HepG2 (cell line): Measurements from ENCODE around the gene SKIDA1. TPM values are rescaled to one million over a fixed set of nuclear protein-coding genes. Genes with fewer than 3 reads are reported as not detected.
A peak's percentile ranks its signal among the peaks of the same experiment; 100 is the strongest.

ENCODE experiments used
- FOXO1 ChIP-seq: sonication (generic); formaldehyde crosslinking; IDR thresholded peaks from 2 replicates; pipeline ENCODE4 v1.4.0; 2020; ENCODE audit warnings: missing genetic modification reagents
- GLI4 ChIP-seq: sonication (generic); formaldehyde crosslinking; IDR thresholded peaks from 2 replicates; pipeline ENCODE4 v1.5.1; 2020; ENCODE audit warnings: missing genetic modification reagents, mild to moderate bottlenecking, moderate library complexity, borderline replicate concordance
- HNF4G ChIP-seq, 2 experiments: sonication (generic) in 1 of 2; formaldehyde crosslinking in 1 of 2; IDR thresholded peaks; 2 replicates each; pipeline versions ENCODE4 v1.4.0 to v1.6.1; 2011 to 2020; ENCODE audit warnings: borderline replicate concordance in 2 of 2, low read depth in 2 of 2, mild to moderate bottlenecking in 2 of 2, low read length in 1 of 2, missing genetic modification reagents in 1 of 2, moderate library complexity in 1 of 2
- HOXA9 ChIP-seq: sonication (generic); formaldehyde crosslinking; IDR thresholded peaks from 2 replicates; pipeline ENCODE4 v1.8.1; 2022; ENCODE audit warnings: missing genetic modification reagents, mild to moderate bottlenecking, moderate library complexity, borderline replicate concordance
- MYC ChIP-seq: sonication (generic); formaldehyde crosslinking; IDR thresholded peaks from 2 replicates; pipeline ENCODE4 v1.9.0; 2021; ENCODE audit warnings: missing genetic modification reagents, borderline replicate concordance
- RBM22 ChIP-seq: fragments of 200-400 bp; formaldehyde crosslinking; optimal IDR thresholded peaks from 2 replicates; pipeline ENCODE3; 2017; ENCODE audit warnings: mild to moderate bottlenecking, low read length, moderate library complexity
- SMAD9 ChIP-seq: sonication (generic); formaldehyde crosslinking; IDR thresholded peaks from 2 replicates; pipeline ENCODE4 v1.5.1; 2020; ENCODE audit warnings: mild to moderate bottlenecking, missing genetic modification reagents
- TBL1XR1 ChIP-seq: fragments of 150-350 bp; IDR thresholded peaks from 2 replicates; pipeline ENCODE4 v1.6.1; 2014; ENCODE audit warnings: borderline replicate concordance, low read length; ENCODE audit not compliant: partially characterized antibody
- ZNF629 ChIP-seq: sonication (generic); formaldehyde crosslinking; conservative IDR thresholded peaks from 2 replicates; pipeline ENCODE4 v1.5.0; 2020; ENCODE audit warnings: missing genetic modification reagents
- polyA plus RNA-seq, 8 experiments: library from polyadenylated mRNA; depleted of rRNA in 3 of 8; stranded (reverse) in 7 of 8; unstranded in 1 of 8; fragments of >200 nt; fragmentation: Illumina TruSeq in 4 of 8; extraction: Trizol in 4 of 8; gene quantifications; 2 replicates each; pipeline versions ENCODE4 v1.2.1 to v1.2.3, GENCODE V29; 2011 to 2016; ENCODE audit warnings: low read depth in 4 of 8, missing spikeins in 1 of 8, mixed read lengths in 1 of 8; ENCODE audit not compliant: insufficient read depth in 1 of 8
- total RNA-seq, 5 experiments: library from RNA; depleted of rRNA; stranded (reverse); fragments of >200 nt; fragmentation: Illumina TruSeq; extraction: Trizol; gene quantifications; 2 replicates each; pipeline ENCODE4 v1.2.3, GENCODE V29; 2016; ENCODE audit warnings: low read depth in 1 of 5
- TF ChIP-seq, protein P1 (sequence below): sonication (generic); formaldehyde crosslinking; IDR thresholded peaks from 2 replicates; pipeline ENCODE4 v1.9.0; 2021; ENCODE audit warnings: missing genetic modification reagents, borderline replicate concordance
- TF ChIP-seq, protein P2 (sequence below): sonication (generic); formaldehyde crosslinking; IDR thresholded peaks from 2 replicates; pipeline ENCODE4 v1.8.0; 2022; ENCODE audit warnings: low read depth, missing genetic modification reagents
- TF ChIP-seq, protein P3 (sequence below): sonication (generic); formaldehyde crosslinking; IDR thresholded peaks from 2 replicates; pipeline ENCODE4 v1.4.0; 2020; ENCODE audit warnings: missing genetic modification reagents
- TF ChIP-seq, protein P4 (sequence below): IDR thresholded peaks from 2 replicates; pipeline ENCODE4 v1.6.1; 2018; ENCODE audit warnings: missing genetic modification reagents
- TF ChIP-seq, protein P5 (sequence below): IDR thresholded peaks from 2 replicates; pipeline ENCODE4 v1.6.1; 2012; ENCODE audit warnings: low read depth, low read length, improper control_type of control experiment
- TF ChIP-seq, protein P6 (sequence below): IDR thresholded peaks from 2 replicates; pipeline ENCODE4 v1.6.1; 2012; ENCODE audit warnings: low read length, improper control_type of control experiment

The SKIDA1 gene
- total and polyA plus RNA-seq, 2 of the 13 experiments (the other 11 are each of a cell fraction or from before 2014, with no cell fraction given) = 0.73 to 1.5 TPM

DNA sequence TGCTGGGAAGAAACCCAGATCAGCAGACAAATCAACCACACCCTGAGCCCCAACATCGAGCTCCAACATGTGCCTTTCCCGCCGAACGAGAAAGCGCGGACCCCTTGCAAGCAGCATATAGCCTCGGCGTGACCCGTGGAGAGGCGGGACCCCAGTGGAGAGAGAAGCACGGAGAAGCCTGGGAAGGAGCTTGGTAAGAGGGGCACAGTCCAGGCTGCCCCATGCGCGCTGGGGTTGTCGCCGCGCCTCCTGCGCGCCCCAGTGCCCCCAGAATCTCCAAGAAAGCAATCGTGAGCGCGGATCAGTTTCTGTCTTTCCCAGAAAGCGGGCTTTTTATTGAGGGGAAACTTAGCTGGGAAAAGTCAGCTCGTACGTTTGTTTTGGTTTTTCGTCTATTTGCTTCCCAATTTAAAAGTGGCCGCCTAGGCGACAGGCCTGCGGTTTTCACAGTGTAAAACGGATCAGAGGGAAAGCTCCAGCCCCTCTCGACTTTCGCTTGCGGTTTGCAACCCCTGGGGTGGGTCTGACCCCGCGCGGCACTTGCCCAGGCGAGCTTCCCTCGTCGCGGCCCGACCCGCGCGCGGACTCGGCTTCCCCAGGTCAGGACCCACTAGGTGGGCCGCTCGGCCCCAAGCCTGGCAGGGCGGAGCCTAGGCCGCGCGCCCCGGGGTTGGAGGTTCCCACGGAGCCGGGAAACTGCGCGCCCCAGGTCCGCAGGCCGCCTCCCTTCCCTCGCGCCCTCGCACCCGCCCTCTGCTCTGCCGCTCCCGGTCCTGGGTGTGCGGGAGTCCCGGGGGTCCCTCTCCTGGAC is 31.1 kb downstream of the SKIDA1 start (continued):
- TF ChIP-seq GLI4 (CRISPR knock-in tag) (no peak), TBL1XR1 (no peak), MYC (CRISPR knock-in tag) (no peak), SMAD9 (CRISPR knock-in tag) (no peak), RBM22 (no peak), ZNF629 (CRISPR knock-in tag) (peak; percentile 31; the same call in 1 of the 2 replicates), FOXO1 (CRISPR knock-in tag) (peak; percentile 40; the same call in 1 of the 2 replicates), HNF4G (IDR thresholded peaks at IDR 0.05; ENCODE audit: borderline replicate concordance, low read depth, low read length) (no peak), HNF4G (CRISPR knock-in tag; IDR thresholded peaks at IDR 0.05; ENCODE audit: borderline replicate concordance, low read depth) (peak; percentile 51; the same call in 1 of the 2 replicates), HOXA9 (CRISPR knock-in tag) (peak; percentile 66; the same call in 1 of the 2 replicates)
- TF ChIP-seq, protein P1, sequence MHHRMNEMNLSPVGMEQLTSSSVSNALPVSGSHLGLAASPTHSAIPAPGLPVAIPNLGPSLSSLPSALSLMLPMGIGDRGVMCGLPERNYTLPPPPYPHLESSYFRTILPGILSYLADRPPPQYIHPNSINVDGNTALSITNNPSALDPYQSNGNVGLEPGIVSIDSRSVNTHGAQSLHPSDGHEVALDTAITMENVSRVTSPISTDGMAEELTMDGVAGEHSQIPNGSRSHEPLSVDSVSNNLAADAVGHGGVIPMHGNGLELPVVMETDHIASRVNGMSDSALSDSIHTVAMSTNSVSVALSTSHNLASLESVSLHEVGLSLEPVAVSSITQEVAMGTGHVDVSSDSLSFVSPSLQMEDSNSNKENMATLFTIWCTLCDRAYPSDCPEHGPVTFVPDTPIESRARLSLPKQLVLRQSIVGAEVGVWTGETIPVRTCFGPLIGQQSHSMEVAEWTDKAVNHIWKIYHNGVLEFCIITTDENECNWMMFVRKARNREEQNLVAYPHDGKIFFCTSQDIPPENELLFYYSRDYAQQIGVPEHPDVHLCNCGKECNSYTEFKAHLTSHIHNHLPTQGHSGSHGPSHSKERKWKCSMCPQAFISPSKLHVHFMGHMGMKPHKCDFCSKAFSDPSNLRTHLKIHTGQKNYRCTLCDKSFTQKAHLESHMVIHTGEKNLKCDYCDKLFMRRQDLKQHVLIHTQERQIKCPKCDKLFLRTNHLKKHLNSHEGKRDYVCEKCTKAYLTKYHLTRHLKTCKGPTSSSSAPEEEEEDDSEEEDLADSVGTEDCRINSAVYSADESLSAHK (CRISPR knock-in tag) = no peak
- TF ChIP-seq, protein P2, sequence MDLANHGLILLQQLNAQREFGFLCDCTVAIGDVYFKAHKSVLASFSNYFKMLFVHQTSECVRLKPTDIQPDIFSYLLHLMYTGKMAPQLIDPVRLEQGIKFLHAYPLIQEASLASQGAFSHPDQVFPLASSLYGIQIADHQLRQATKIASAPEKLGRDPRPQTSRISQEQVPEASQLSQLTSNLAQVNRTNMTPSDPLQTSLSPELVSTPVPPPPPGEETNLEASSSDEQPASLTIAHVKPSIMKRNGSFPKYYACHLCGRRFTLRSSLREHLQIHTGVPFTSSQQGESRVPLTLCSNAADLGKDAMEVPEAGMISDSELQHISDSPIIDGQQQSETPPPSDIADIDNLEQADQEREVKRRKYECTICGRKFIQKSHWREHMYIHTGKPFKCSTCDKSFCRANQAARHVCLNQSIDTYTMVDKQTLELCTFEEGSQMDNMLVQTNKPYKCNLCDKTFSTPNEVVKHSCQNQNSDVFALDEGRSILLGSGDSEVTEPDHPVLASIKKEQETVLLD (CRISPR knock-in tag) = no peak
- TF ChIP-seq, protein P3, sequence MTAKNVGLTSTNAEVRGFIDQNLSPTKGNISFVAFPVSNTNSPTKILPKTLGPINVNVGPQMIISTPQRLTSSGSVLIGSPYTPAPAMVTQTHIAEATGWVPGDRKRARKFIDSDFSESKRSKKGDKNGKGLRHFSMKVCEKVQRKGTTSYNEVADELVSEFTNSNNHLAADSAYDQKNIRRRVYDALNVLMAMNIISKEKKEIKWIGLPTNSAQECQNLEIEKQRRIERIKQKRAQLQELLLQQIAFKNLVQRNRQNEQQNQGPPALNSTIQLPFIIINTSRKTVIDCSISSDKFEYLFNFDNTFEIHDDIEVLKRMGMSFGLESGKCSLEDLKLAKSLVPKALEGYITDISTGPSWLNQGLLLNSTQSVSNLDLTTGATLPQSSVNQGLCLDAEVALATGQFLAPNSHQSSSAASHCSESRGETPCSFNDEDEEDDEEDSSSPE = peak; percentile 68
- TF ChIP-seq, protein P4, sequence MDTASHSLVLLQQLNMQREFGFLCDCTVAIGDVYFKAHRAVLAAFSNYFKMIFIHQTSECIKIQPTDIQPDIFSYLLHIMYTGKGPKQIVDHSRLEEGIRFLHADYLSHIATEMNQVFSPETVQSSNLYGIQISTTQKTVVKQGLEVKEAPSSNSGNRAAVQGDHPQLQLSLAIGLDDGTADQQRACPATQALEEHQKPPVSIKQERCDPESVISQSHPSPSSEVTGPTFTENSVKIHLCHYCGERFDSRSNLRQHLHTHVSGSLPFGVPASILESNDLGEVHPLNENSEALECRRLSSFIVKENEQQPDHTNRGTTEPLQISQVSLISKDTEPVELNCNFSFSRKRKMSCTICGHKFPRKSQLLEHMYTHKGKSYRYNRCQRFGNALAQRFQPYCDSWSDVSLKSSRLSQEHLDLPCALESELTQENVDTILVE (CRISPR knock-in tag) = peak; percentile 18; the same call in 1 of the 2 replicates
- TF ChIP-seq, protein P5, sequence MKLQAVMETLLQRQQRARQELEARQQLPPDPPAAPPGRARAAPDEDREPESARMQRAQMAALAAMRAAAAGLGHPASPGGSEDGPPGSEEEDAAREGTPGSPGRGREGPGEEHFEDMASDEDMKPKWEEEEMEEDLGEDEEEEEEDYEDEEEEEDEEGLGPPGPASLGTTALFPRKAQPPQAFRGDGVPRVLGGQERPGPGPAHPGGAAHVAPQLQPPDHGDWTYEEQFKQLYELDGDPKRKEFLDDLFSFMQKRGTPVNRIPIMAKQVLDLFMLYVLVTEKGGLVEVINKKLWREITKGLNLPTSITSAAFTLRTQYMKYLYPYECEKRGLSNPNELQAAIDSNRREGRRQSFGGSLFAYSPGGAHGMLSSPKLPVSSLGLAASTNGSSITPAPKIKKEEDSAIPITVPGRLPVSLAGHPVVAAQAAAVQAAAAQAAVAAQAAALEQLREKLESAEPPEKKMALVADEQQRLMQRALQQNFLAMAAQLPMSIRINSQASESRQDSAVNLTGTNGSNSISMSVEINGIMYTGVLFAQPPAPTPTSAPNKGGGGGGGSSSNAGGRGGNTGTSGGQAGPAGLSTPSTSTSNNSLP = no peak
- TF ChIP-seq, protein P6, sequence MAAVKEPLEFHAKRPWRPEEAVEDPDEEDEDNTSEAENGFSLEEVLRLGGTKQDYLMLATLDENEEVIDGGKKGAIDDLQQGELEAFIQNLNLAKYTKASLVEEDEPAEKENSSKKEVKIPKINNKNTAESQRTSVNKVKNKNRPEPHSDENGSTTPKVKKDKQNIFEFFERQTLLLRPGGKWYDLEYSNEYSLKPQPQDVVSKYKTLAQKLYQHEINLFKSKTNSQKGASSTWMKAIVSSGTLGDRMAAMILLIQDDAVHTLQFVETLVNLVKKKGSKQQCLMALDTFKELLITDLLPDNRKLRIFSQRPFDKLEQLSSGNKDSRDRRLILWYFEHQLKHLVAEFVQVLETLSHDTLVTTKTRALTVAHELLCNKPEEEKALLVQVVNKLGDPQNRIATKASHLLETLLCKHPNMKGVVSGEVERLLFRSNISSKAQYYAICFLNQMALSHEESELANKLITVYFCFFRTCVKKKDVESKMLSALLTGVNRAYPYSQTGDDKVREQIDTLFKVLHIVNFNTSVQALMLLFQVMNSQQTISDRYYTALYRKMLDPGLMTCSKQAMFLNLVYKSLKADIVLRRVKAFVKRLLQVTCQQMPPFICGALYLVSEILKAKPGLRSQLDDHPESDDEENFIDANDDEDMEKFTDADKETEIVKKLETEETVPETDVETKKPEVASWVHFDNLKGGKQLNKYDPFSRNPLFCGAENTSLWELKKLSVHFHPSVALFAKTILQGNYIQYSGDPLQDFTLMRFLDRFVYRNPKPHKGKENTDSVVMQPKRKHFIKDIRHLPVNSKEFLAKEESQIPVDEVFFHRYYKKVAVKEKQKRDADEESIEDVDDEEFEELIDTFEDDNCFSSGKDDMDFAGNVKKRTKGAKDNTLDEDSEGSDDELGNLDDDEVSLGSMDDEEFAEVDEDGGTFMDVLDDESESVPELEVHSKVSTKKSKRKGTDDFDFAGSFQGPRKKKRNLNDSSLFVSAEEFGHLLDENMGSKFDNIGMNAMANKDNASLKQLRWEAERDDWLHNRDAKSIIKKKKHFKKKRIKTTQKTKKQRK = no peak
